ENCODE data around the gene BRD1.
"Not testable (repeated sequence)": the region's sequence is repeated elsewhere in the genome, so short reads cannot be mapped to it uniquely, and the experiment has no call there.

The BRD1 gene

GRCh38 chr22:49852898-49853894 lies 25.5 kb upstream of the BRD1 start, which contains the start of gene ZBED4:
Gene ZBED4, plus strand, starts transcription at chr22:49853844. Its CDS starts 29,819 bp downstream, at chr22:49883663.
- DNase-seq = peak; percentile 94

DNA sequence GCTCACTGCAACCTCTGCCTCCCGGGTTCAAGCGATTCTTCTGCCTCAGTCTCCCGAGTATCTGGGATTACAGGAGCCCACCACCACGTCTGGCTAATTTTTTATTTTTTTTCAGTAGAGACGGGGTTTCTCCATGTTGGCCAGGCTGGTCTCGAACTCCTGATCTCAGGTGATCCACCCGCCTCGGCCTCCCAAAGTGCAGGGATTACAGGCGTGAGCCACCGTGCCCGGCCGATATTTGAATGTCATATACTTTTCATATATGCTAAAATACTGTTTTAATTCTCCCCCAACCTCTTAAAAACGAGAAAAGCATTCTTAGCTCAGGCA lies 24.9 kb upstream of the BRD1 start:
- DNase-seq = not testable (repeated sequence)

GRCh38 chr22:49850959-49851802 lies 23.5 kb upstream of the BRD1 start:
- no peak for DNase-seq

DNA sequence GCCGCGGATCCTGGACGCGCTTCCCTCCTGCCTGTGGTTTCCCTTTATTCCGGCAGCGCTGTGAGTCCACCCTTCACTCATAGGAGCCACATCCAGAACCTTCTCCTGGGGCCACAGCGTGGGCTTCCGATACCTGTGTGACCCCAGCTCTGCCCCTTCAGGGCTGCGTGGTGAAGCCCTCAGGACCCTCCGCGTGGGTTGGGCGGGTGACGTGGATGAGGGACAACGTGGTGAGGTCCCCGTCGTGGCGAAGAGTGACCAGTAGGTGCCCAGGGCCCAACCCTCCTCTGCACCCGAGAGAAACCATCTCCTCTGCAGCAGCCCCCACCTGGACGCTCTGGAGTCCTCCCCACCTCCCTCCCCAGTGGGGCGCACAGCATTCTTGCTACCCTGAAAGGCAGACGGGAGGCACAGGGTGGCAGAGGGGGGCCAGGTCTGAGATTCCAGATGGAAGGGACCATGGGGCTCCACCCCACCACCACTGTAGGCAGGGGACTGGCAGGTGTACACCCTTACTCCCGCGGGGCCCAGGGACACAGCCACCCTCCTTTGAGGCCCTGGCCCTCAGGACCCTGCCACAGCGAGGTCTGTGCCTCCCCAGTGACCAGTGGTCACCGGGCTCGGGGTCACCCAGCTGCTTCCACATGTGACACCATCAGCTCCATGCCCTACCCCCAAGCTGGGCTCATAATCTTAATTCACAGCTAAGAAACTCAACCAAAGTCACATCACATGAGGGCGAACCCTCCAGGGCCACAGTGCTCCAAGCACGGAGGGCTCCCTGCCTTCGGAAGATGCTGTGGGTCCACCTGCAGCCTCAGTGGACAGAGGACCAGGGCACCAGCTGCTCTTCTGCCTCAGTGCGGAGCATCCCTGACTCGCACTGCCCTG lies 22.6 kb upstream of the BRD1 start:
- DNase-seq = no peak

DNA sequence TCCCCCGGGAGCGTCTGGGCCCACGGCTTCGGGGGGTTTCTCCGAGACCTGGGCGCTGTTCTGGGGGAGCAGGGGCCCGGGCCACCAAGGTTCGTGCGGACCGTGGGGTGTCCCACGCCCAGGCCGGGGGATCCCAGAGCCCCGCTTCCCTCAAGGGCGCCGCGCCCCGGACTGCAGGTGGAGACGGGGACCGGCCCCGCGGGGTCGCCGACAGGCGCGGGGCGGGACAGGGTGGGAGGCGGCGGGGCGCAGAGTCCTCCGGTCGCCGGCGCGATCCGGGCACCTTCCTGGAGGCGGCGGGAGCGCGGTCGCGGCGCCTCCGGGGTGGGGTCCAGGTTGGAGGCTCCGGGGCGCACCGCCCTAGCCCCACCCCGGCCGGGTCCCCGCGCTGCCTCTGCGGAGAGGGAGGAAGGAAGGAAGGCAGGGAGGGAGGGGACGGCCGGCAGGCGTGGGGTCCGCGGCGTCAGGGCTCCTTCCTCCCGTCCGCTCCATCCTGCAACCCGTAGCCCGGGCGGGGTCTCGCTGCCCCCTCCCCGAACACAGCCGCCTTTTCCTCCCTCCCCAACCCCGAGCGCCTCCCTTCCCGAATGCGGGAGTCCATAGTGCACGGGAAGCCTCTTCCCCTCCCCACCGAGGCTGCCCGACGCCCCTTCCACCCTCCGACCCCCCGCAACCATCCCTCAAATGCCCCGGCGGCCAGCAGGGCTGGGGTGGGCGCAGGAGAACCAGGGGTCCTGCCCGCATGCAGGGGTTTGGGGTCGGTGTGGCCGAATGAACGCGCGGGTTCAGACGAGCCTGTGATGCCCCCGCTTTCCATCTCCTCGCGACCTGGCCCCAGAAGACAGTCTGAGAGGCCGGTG lies 21.7 kb upstream of the BRD1 start:
- DNase-seq = no peak

GRCh38 chr22:49848690-49849160 lies 21.1 kb upstream of the BRD1 start:
- no peak for DNase-seq

- DNase-seq = no peak
Measured at GRCh38 chr22:49847751-49848689, 20.3 kb upstream of the BRD1 start.

DNA sequence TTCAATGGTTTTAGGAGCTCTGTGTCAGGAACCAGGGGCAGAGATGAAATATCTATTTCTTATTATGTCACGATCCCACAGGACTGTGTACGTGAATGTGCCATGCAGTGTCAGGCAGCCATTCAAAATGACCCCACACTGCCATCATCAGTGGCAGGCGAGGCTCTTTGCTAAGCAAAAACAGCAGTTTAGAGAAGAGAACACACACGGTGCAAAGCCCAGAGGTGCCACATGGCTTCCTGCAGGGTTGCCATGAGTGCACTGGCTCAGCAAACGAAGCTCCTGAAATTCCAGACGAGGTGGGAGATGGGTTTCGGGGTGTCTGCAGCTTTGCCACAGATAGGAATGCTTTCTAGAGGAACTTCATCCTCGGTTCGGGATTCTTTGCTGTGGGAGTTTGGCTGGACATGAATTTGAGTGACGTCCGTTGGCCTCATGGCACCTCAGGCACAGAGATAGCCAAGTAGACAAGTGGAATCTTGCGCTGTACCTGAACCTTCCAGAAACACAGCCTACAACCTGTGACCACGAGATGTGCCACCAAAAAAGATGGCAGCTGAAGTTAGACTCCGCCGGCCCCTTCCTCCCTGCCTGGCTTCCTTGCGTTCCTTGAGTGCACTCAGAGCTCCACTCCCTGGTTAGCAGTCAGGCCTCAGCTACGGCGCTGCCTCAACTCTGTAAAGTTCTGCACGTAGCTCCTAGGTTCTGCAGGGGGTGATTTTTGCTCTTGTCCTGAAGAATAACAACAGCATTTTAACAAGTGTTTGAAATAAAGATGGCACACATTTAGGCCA lies 18.2 kb upstream of the BRD1 start:
- no peak for DNase-seq

GRCh38 chr22:49845241-49845640 lies 17.6 kb upstream of the BRD1 start:
- no peak for DNase-seq

GRCh38 chr22:49838771-49839717 lies 11.4 kb upstream of the BRD1 start:
- DNase-seq = no peak

DNA sequence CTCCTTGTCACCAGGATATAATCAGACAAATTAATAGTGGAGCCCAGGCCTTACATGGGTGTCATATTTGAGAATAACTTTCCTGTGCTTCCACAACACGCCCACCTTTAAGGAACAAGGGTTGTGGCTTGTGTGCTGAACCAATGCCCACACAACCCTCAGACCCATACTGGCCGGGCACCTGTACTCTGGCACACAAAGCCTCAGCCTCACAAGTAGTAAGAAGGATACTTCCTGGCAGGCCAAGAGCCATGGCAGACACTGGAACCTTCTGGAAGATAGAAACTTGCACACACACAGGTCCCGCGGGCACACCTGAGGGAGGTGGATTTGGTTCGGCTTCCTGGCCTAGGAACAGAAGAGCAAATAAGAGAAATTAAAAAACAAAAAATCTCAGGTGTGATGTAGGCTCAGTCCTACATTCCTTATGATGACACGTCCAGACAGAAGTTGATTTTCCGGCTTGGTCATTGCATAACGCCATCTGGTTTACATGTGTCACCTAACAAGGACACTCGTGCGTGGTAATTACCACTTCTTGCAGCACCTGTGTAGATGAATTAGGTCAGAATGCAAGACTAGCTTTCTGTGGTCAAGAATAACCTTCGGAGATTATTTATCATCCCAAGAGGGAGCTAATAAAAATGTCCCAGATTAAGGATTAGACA lies 5.8 kb upstream of the BRD1 start:
- no peak for DNase-seq

GRCh38 chr22:49829044-49829853 lies 1.6 kb upstream of the BRD1 start:
- DNase-seq = no peak

DNA sequence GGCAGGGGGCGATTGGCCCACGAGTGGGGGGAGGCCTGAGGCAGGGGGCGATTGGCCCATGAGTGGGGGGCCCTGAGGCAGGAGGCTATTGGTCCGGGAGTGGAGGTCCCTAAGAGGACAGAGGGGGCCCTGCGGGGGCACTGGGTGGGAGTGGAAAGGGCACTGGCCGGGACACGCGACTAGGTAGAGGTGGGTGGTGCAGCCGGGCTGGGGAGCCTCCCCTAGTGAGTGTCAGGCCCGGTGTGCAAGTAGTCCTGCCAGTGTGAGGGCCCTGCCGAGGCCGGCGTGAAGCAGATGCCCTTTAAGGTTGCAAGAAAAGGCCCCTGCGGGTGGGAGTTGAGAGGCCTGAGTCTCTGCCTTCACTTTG lies 909 bp upstream of the BRD1 start:
- DNase-seq = no peak

DNA sequence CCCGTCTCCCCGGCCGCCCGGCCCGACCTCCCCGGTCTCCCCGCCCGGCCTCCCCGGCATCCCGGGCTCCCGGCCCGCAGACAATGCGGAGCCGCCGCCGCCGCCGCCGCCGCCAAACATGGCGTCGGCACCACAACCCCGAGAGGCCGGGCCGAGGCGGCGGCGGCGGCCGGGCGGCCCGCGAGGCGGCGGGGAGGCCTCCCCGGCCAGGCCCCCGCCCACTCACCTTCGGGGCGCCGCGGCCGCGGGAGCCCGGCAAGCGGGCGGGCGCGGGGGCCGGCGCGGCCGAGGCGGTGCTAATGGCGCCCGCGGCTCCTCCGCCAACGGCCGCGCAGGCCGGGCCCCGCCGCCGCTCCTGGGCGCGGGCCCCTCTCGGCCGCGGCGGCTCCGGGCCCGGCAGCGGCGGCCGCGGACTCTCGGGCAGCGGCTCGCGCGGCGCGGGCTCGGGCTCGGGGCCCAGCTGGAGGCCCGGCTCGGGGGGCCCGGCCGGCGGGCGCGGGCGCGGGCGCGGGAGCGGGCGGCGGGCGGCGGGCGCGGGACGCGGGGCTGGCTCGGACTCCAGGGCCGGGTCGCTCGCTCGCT lies 311 bp downstream of the BRD1 start:
- no peak for DNase-seq

DNA sequence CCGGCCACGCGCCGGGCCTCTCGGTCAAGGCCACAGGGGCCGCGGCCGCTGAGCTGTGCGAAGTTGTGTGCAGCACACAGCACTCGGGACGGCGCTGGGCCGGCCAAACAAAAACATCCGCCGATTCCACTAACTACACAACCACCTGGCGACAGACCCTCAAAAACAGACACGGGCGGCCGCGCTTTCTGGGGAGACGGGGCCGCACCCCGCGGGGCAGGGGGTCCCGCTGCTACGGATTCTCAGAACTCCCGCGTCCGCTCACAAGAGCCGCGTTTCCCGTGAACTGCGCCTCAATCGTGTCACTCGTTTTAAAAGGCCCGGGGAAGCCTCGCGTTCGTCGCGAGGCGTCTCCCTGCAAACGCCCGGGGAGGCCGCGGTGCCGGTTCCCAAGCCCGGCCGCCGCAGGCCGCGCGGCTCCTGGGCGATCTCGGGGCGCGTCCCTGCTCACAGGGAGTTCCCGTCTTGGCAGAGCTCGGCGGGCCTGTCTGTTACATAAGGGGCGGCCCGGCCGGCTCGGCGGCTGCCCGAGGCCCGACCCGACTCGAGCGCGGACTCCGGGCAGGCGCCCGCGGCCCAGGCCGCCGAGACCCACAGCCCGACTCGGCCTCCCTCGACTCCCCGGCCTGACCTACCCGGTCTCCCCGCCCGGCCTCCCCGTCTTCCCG lies 936 bp downstream of the BRD1 start:
- DNase-seq = no peak
